ENCODE results near the gene LIG3.
"Not testable (repeated sequence)": the region's sequence is repeated elsewhere in the genome, so short reads cannot be mapped to it uniquely, and the experiment has no call there.

LIG3 gene

GRCh38 chr17:34999456-34999855, 19.1 kb downstream of the LIG3 start:
- no peak for DNase-seq (ENCODE audit: low spot score)

GRCh38 chr17:35000965-35001364, 20.7 kb downstream of the LIG3 start:
- DNase-seq (ENCODE audit: low spot score) = not testable (repeated sequence)

- DNase-seq (ENCODE audit: low spot score) = no peak
Measured at GRCh38 chr17:35001549-35001948, 21.2 kb downstream of the LIG3 start.

GRCh38 chr17:35002876-35003551, 22.7 kb downstream of the LIG3 start:
- no peak for DNase-seq (ENCODE audit: low spot score)

GRCh38 chr17:35003778-35004177, 23.5 kb downstream of the LIG3 start:
- DNase-seq (ENCODE audit: low spot score) = no peak

- DNase-seq (ENCODE audit: low spot score) = no peak
Measured at GRCh38 chr17:35006345-35006744, 26.0 kb downstream of the LIG3 start.

- DNase-seq (ENCODE audit: low spot score) = no peak
Measured at GRCh38 chr17:35006961-35007360, 26.6 kb downstream of the LIG3 start.

- DNase-seq (ENCODE audit: low spot score) = no peak
Measured at GRCh38 chr17:35010093-35010492, 29.8 kb downstream of the LIG3 start.

- DNase-seq (ENCODE audit: low spot score) = no peak
Measured at GRCh38 chr17:35011671-35012216, 31.4 kb downstream of the LIG3 start.

GRCh38 chr17:35016369-35016768, 36.1 kb downstream of the LIG3 start:
- DNase-seq (ENCODE audit: low spot score) = no peak

- DNase-seq (ENCODE audit: low spot score) = no peak
Measured at GRCh38 chr17:35017021-35017420, 36.7 kb downstream of the LIG3 start.

- DNase-seq (ENCODE audit: low spot score) = no peak
Measured at GRCh38 chr17:35018814-35019213, 38.5 kb downstream of the LIG3 start.

GRCh38 chr17:35019386-35020179, 39.3 kb downstream of the LIG3 start:
- no peak for DNase-seq (ENCODE audit: low spot score)

- no peak for DNase-seq (ENCODE audit: low spot score)
Measured at GRCh38 chr17:35021520-35022380, 41.4 kb downstream of the LIG3 start.

GRCh38 chr17:35022536-35023063, 42.3 kb downstream of the LIG3 start:
- no peak for DNase-seq (ENCODE audit: low spot score)

- DNase-seq (ENCODE audit: low spot score) = no peak
Measured at GRCh38 chr17:35023538-35023937, 43.2 kb downstream of the LIG3 start.

GRCh38 chr17:35025541-35025940, 45.2 kb downstream of the LIG3 start:
- DNase-seq (ENCODE audit: low spot score) = no peak

- DNase-seq (ENCODE audit: low spot score) = not testable (repeated sequence)
Measured at GRCh38 chr17:35028097-35028496, 47.8 kb downstream of the LIG3 start.

- no peak for DNase-seq (ENCODE audit: low spot score)
Measured at GRCh38 chr17:35028531-35029262, 48.4 kb downstream of the LIG3 start.

GRCh38 chr17:35030780-35031179, 50.5 kb downstream of the LIG3 start:
- no peak for DNase-seq (ENCODE audit: low spot score)

- DNase-seq (ENCODE audit: low spot score) = no peak
Measured at GRCh38 chr17:35038453-35038852, 58.1 kb downstream of the LIG3 start.
